H1 (cell line): ENCODE measurements around the gene APOBEC3H. TPM values are rescaled to one million over a fixed set of nuclear protein-coding genes. Genes with fewer than 3 reads are reported as not detected.
A peak's percentile ranks its signal among the peaks of the same experiment; 100 is the strongest.

Experiments
- CTCF ChIA-PET: fragments of 300-600 bp; sonication (Branson Sonifier 250); formaldehyde crosslinking; loops from one replicate; lab custom pipeline; 2021; ENCODE audit not compliant: partially characterized antibody; lab: Charles Lee
- POLR2A ChIA-PET: fragments of 300-600 bp; sonication (Branson Sonifier 250); formaldehyde crosslinking; loops from one replicate; lab custom pipeline; 2021; ENCODE audit warnings: inconsistent platforms; ENCODE audit not compliant: partially characterized antibody; lab: Charles Lee
- DNase-seq, 2 experiments: peaks; one replicate each; pipeline versions ENCODE4 v3.0.0 to v3.0.0-alpha.2; 2010 to 2022; ENCODE audit warnings: low spot score in 2 of 2, low read depth in 1 of 2, mixed read lengths in 1 of 2
- FAIRE-seq: peaks from 2 replicates; lab custom pipeline; 2011; peaks lifted over from hg19 to GRCh38; lab: Jason Lieb, UNC
- H2AFZ ChIP-seq: 2 replicates; pipeline ENCODE4 v1.8.1; 2012; ENCODE audit warnings: low read length, inconsistent platforms
- H2AK5ac ChIP-seq: 2 replicates; pipeline ENCODE4 v1.6.1; 2013; ENCODE audit warnings: low read depth, low read length
- H2BK120ac ChIP-seq: replicated peaks from 2 replicates; pipeline ENCODE3; 2013; ENCODE audit warnings: low read depth, low read length, inconsistent platforms
- H2BK12ac ChIP-seq: 2 replicates; pipeline ENCODE4 v1.6.1; 2013; ENCODE audit warnings: low read depth, low read length
- H2BK15ac ChIP-seq: 2 replicates; pipeline ENCODE4 v1.6.1; 2013; ENCODE audit warnings: low read length
- H2BK20ac ChIP-seq: 2 replicates; pipeline ENCODE4 v1.6.1; 2013; ENCODE audit warnings: low read length
- H2BK5ac ChIP-seq: 2 replicates; pipeline ENCODE4 v1.6.1; 2013; ENCODE audit warnings: low read depth, low read length
- H3K14ac ChIP-seq: 2 replicates; pipeline ENCODE4 v1.6.1; 2013; ENCODE audit warnings: inconsistent platforms; ENCODE audit not compliant: insufficient read length
- H3K18ac ChIP-seq: 2 replicates; pipeline ENCODE4 v1.6.1; 2013; ENCODE audit warnings: low read length; ENCODE audit errors: extremely low read depth
- H3K23ac ChIP-seq: 2 replicates; pipeline ENCODE4 v1.6.1; 2013; ENCODE audit warnings: inconsistent platforms; ENCODE audit not compliant: insufficient read length
- H3K23me2 ChIP-seq: 2 replicates; pipeline ENCODE4 v1.6.1; 2013; ENCODE audit warnings: low read depth, low read length
- H3K27ac ChIP-seq: 2 replicates; pipeline ENCODE4 v1.6.1; 2011; ENCODE audit warnings: low read depth, low read length, inconsistent platforms
- H3K27me3 ChIP-seq, 4 experiments: replicated peaks in 1 of 4; 1 replicate in 1 of 4; 2 replicates in 3 of 4; pipeline versions ENCODE4 v1.6.1 to v1.8.1; 2011 to 2013; ENCODE audit warnings: low read length in 3 of 4, mild to moderate bottlenecking in 3 of 4, inconsistent platforms in 2 of 4, mixed read lengths in 2 of 4, moderate library complexity in 1 of 4; ENCODE audit not compliant: control insufficient read depth in 3 of 4, insufficient read depth in 3 of 4; ENCODE audit errors: extremely low read depth in 1 of 4
- H3K36me3 ChIP-seq, 4 experiments: 2 replicates each; pipeline versions ENCODE4 v1.6.1 to v1.8.1; 2011 to 2013; ENCODE audit warnings: mild to moderate bottlenecking in 4 of 4, low read length in 3 of 4, moderate library complexity in 2 of 4, control low read depth in 1 of 4, inconsistent platforms in 1 of 4; ENCODE audit not compliant: insufficient read depth in 4 of 4, control insufficient read depth in 2 of 4
- H3K4ac ChIP-seq: replicated peaks from 2 replicates; pipeline ENCODE3; 2013; ENCODE audit warnings: low read length, low read depth, mixed read lengths, inconsistent platforms; ENCODE audit not compliant: insufficient read length
- H3K4me1 ChIP-seq, 4 experiments: replicated peaks in 1 of 4; 1 replicate in 1 of 4; 2 replicates in 3 of 4; pipeline versions ENCODE4 v1.6.1 to v1.8.1; 2011 to 2013; ENCODE audit warnings: low read length in 3 of 4, inconsistent platforms in 2 of 4, mixed read lengths in 1 of 4; ENCODE audit not compliant: insufficient read depth in 4 of 4, control insufficient read depth in 3 of 4
- H3K4me2 ChIP-seq, 2 experiments: 2 replicates each; pipeline versions ENCODE4 v1.6.1 to v1.8.1; 2011 to 2013; ENCODE audit warnings: low read depth in 2 of 2, low read length in 2 of 2, control low read depth in 1 of 2, inconsistent platforms in 1 of 2, mild to moderate bottlenecking in 1 of 2; ENCODE audit not compliant: insufficient read depth in 1 of 2
- H3K4me3 ChIP-seq, 4 experiments: fragments of 200-600, 300-600 bp in 1 of 4; sonication (generic), shearing (Covaris generic), sonication (Bioruptor Twin) in 1 of 4; 2 replicates each; pipeline versions ENCODE4 v1.5.1 to v1.8.1; 2011 to 2016; ENCODE audit warnings: low read length in 4 of 4, low read depth in 3 of 4, control low read depth in 2 of 4, inconsistent platforms in 2 of 4, mild to moderate bottlenecking in 2 of 4, mixed read lengths in 1 of 4, moderate library complexity in 1 of 4; ENCODE audit not compliant: insufficient read depth in 2 of 4; ENCODE audit errors: extremely low read depth in 1 of 4
- H3K56ac ChIP-seq: replicated peaks from 2 replicates; pipeline ENCODE3; 2013; ENCODE audit warnings: low read depth, mild to moderate bottlenecking, mixed read lengths, low read length, inconsistent platforms; ENCODE audit not compliant: insufficient read length
- H3K79me1 ChIP-seq: 2 replicates; pipeline ENCODE4 v1.6.1; 2013; ENCODE audit warnings: low read depth, low read length, control low read depth
- H3K79me2 ChIP-seq, 2 experiments: 2 replicates each; pipeline versions ENCODE4 v1.6.1 to v1.8.1; 2012 to 2013; ENCODE audit warnings: low read length in 2 of 2, mild to moderate bottlenecking in 2 of 2, inconsistent platforms in 1 of 2; ENCODE audit not compliant: insufficient read depth in 2 of 2, control insufficient read depth in 1 of 2
- H3K9ac ChIP-seq, 4 experiments: replicated peaks in 1 of 4; 1 replicate in 1 of 4; 2 replicates in 3 of 4; pipeline versions ENCODE4 v1.6.1 to v1.8.1; 2011 to 2013; ENCODE audit warnings: low read depth in 3 of 4, low read length in 3 of 4, control low read depth in 2 of 4, mild to moderate bottlenecking in 2 of 4, moderate library complexity in 2 of 4, inconsistent platforms in 1 of 4; ENCODE audit errors: extremely low read depth in 1 of 4
- H3K9me3 ChIP-seq, 2 experiments: 2 replicates each; pipeline versions ENCODE4 v1.6.1 to v1.8.1; 2012 to 2013; ENCODE audit warnings: mild to moderate bottlenecking in 2 of 2, moderate library complexity in 2 of 2, control low read depth in 1 of 2, inconsistent platforms in 1 of 2, low read depth in 1 of 2, low read length in 1 of 2, mixed read lengths in 1 of 2; ENCODE audit not compliant: insufficient read depth in 2 of 2
- H4K20me1 ChIP-seq, 2 experiments: replicated peaks in 1 of 2; 2 replicates each; pipeline versions ENCODE3 to v1.8.1; 2011 to 2013; ENCODE audit warnings: inconsistent platforms in 2 of 2, low read length in 2 of 2, mild to moderate bottlenecking in 1 of 2; ENCODE audit not compliant: insufficient read depth in 2 of 2, control insufficient read depth in 1 of 2
- H4K5ac ChIP-seq: 2 replicates; pipeline ENCODE4 v1.6.1; 2013; ENCODE audit warnings: low read length, low read depth, mixed read lengths, inconsistent platforms; ENCODE audit not compliant: insufficient read length
- H4K8ac ChIP-seq: 2 replicates; pipeline ENCODE4 v1.8.0; 2013; ENCODE audit warnings: mild to moderate bottlenecking, moderate library complexity, low read length, inconsistent platforms; ENCODE audit not compliant: insufficient read depth; ENCODE audit errors: extremely low read depth
- H4K91ac ChIP-seq: replicated peaks from 2 replicates; pipeline ENCODE3; 2013; ENCODE audit warnings: low read length, mixed read lengths, inconsistent platforms; ENCODE audit not compliant: insufficient read length
- CEBPB ChIP-seq: IDR thresholded peaks from 2 replicates; pipeline ENCODE4 v1.6.1; 2012; ENCODE audit warnings: low read depth, low read length
- JUN ChIP-seq: IDR thresholded peaks from 2 replicates; pipeline ENCODE4 v1.6.1; 2011; ENCODE audit warnings: low read depth, mild to moderate bottlenecking, improper control_type of control experiment, low read length
- KDM1A ChIP-seq: fragments of 200-600, 300-600 bp; sonication (generic); IDR thresholded peaks from 2 replicates; pipeline ENCODE4 v1.7.1; 2016; ENCODE audit warnings: mild to moderate bottlenecking, low read length, borderline replicate concordance
- WGBS, 2 experiments: shearing (Covaris generic) in 1 of 2; methylation state at CpG; one replicate each; pipeline versions ENCODE4 v1.1.6 to v1.1.7; 2013 to 2015; ENCODE audit warnings: low lambda C conversion rate in 2 of 2, mixed read lengths in 2 of 2, inconsistent platforms in 1 of 2, low coverage in 1 of 2, missing lambda C conversion rate in 1 of 2; ENCODE audit not compliant: insufficient replicate concordance in 2 of 2, insufficient coverage in 1 of 2, insufficient read length in 1 of 2; ENCODE audit errors: extremely low coverage in 1 of 2, missing lambda C conversion rate in 1 of 2; 5-methylcytosine and 5-hydroxymethylcytosine counted together
- polyA plus RNA-seq, 7 experiments: library from polyadenylated mRNA; depleted of rRNA in 3 of 7; stranded (reverse) in 5 of 7; unstranded in 2 of 7; fragments of >200 nt in 5 of 7; fragments of 200-250 nt in 2 of 7; gene quantifications; 1 replicate in 5 of 7; 2 replicates in 1 of 7; 4 replicates in 1 of 7; pipeline versions ENCODE4 v1.2.1 to v1.2.3, GENCODE V29; 2011 to 2013; ENCODE audit warnings: missing spikeins in 2 of 7, mixed read lengths in 2 of 7
- total RNA-seq: library from RNA; stranded (reverse); fragmentation: NEBNext Ultra II Directional; extraction: Animal tissue kit (Norgen Biotek cat#: 25700); gene quantifications from 2 replicates; pipeline ENCODE4 v1.2.1, GENCODE V29; 2021

Gene APOBEC3H
- total and polyA plus RNA-seq, 2 of the 8 experiments (the other 6 are each of a cell fraction or from before 2014, with no cell fraction given), result 0.47 to 0.56 TPM

DNA sequence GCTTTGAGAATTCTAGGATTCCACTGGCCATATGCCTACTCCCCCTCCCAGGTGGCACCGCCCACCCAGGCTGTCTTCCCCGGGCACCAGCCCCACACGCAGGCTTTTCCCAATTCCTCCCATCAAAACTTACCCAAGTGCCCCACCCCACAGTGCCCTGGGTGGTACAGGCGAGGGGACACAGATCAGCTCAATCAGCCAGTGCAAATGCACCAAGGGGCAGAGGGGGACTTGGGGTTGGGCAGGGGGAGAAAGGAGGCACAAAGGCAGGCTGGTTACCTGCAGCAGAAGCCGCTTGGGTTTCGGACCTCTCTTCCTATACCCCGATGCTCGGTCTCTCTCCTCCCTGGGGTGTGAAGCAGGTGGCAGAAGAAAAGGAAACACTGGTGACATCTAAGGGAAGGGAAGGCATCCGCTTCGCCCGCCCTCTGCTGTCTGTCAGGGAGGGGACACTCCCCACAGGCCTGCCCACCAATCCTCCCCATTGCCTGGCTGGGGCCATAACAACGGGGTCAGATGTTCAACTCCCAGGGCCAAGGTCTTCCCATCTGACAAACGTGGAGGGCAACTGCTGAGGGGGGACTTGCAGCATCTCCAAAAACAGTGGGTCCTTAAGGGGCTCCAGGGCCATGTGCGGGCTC is 41.4 kb downstream of the APOBEC3H start:
- Histone ChIP-seq H3K18ac (no peak overlapping the region), H3K4me2 (no peak overlapping the region), H2BK12ac (no peak overlapping the region), H4K20me1 (no peaks in the 10 kb centered on the region), H3K79me1 (no peaks in the 10 kb centered on the region), H3K4me3 (no peak overlapping the region), H3K23me2 (no peaks in the 10 kb centered on the region), H2BK15ac (no peak overlapping the region), H3K9me3 (no peaks in the 10 kb centered on the region), H4K5ac (no peak overlapping the region), H2AK5ac (no peak overlapping the region), H4K91ac (no peak overlapping the region), H3K27me3 (no peaks in the 10 kb centered on the region; a peak in 1 of 7 replicates), H3K4ac (no peak overlapping the region), H3K36me3 (no peaks in the 10 kb centered on the region), H3K56ac (no peak overlapping the region), H3K23ac (no peak overlapping the region), H2AFZ (no peak overlapping the region), H3K9ac (peak overlapping the region in 2 of 4 experiments; percentile 13 to 36; a peak in 1 of 7 replicates), H2BK20ac (no peak overlapping the region), H3K14ac (no peak overlapping the region), H4K8ac (no peak overlapping the region), H2BK5ac (0 out of 2 replicates have a peak overlapping the region, but pooled peaks have one; percentile 30), H3K79me2 (no peaks in the 10 kb centered on the region), H2BK120ac (no peak overlapping the region), H3K4me1 (peaks cover under 1 to 6% (median 4%) of the 10 kb centered on the region in 4 experiments; a peak in 4 of 7 replicates), H3K27ac (no peak overlapping the region)
- DNase-seq, result no peak
- FAIRE-seq, result no peak
- 74% methylated on average over 7 of the region's 14 CpGs; no CpG with 5 or more reads in 1 of the 2 experiments for WGBS, 2 experiments
- CTCF ChIA-PET, result interaction anchor here (0.6 to 5.1 kb wide), 7 partner anchors 11 to 173 kb away, joined by 3 to 47 read pairs (median 4); no protein-coding TSS in a partner anchor
- POLR2A ChIA-PET, result interaction anchor here (0.6 kb wide), 1 partner anchor 41 kb away, joined by 3 read pairs; no protein-coding TSS in a partner anchor
- TF ChIP-seq KDM1A, result no peak
- no peak for TF ChIP-seq CEBPB
- TF ChIP-seq JUN, result no peak
